DMS53 treated with DMSO at 0.1 percent for 48 hours (cell line): Measurements from ENCODE around the gene LIPN.

Experiments
- DNase-seq: peaks from one replicate; lab custom pipeline; 2025; ENCODE audit not compliant: unreplicated experiment; lab: John Stamatoyannopoulos, UW

LIPN gene

DNA sequence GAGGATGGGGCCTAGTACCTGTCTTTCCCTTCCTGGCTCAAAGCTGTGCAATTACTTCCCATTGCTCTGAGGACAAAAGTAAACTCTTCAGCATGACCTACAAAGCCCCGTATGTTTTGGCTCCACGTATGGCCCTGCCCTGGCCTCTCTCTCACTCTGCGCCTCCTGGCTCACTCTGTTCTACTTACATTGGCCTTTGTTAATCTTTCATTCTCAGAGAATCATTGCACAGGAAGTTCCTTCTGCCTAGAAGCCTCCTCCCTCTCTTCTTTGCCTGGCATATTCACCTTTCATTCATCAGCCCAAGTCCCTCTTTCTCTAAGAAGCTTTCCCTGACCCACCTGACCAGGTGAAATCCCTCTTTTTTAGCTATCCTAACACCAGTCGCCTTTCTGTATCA, 66.6 kb downstream of the LIPN start:
- no peak for DNase-seq

DNA sequence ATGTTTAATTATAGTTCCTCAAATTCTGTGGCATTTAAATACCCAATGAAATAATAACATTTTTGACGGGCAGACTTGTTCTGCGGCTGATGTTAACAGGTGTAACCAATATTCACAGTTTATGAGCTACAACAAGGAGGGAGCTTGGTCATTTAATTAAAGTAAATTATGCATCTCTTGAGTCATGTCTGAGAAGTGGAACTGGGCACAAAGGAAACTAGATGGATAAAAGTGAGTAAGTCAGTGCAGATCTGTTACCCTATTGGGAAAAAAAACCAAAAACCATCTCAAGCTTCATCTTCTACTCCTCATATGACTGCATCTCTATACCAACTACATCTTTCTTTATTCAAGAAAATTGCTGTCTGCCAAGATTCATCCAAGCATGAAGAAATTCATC, 67.9 kb downstream of the LIPN start:
- DNase-seq: no peak

- DNase-seq: no peak
Observed at GRCh38 chr10:88828310-88828709, 68.5 kb downstream of the LIPN start.
